ENCODE measurements around the gene CHMP2A. TPM values are rescaled to one million over a fixed set of nuclear protein-coding genes. Genes with fewer than 3 reads are reported as not detected.

The CHMP2A gene
- 74.3 and 84.6 TPM in 2 replicates for total RNA-seq

GRCh38 chr19:58554494-58555368, at the start of gene CHMP2A:
TSS of gene CHMP2A (minus strand) at chr19:58555105. CDS start at chr19:58554212, 893 bp downstream.

GRCh38 chr19:58572818-58573657, 18.1 kb upstream of the CHMP2A start, which contains the start of gene MZF1:
TSS of gene MZF1 (minus strand) at chr19:58573335. CDS start at chr19:58571389, 1,946 bp downstream.

DNA sequence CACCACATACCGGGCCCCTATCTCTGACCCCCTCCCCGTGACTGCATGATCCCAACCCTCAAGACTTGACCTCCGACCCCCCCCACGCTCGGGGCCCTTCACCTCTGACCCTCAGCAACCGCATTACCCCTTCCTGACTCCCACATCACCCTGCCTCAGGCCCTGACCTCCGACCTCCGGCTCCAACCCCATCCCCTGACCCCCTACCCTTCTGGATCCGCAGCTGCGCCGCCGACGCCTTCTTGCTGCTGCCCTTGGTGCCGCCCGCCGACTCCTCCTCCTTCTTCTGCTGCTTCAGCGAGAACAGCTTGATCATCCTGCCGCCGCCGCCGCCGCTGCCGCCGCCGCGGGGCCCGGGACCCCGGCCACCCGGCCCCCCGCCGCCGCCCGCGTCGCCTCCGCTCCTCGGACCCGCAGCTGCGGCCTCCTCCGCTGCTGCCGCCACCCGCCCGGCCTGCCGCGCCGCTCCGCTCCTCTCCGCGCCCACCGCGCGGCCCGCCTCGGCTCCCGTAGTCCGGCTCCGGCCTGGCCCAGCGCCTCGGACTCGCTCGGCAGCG, 3.2 kb upstream of the CHMP2A start, which contains the start of gene UBE2M:
UBE2M (minus strand) TSS at position 546 of the 557 bp plus-strand sequence; CDS start at position 316, 230 bp downstream.

DNA sequence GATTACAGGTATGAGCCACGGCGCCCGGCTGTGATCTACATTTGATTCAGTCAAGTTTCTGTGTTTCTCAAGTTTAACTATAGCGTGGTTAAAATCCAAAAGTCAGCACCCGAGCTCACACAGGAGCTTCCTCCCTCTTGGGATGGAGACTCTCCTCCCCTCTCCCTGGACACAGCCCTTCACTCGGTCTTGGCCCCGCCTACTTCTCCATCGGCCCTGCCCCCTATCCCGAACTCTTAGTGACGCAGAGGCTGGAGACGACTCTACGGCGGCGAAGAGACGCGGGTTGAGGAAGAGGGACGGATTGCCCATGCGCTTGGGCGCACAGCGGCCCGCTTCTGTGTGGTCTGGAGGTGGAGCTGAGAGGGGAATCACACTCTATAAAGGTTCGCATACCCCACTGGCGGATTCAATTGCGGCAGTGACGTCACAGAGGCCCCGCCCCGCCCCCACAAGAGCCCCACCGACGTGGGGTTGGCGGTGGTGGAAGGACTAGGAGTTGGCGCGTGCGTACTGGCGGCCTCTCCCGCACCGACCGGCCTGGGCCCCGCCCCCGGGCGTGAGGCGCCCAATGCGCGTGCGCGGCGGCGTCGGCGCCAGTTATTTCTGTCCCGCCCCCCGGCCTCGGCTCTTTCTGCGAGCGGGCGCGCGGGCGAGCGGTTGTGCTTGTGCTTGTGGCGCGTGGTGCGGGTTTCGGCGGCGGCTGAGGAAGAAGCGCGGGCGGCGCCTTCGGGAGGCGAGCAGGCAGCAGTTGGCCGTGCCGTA, 10.9 kb downstream of the CHMP2A start, which contains the start of gene TRIM28:
TRIM28 (plus strand) TSS at position 239 of the 765 bp plus-strand sequence. CDS start 694 bp downstream, outside the sequence.

DNA sequence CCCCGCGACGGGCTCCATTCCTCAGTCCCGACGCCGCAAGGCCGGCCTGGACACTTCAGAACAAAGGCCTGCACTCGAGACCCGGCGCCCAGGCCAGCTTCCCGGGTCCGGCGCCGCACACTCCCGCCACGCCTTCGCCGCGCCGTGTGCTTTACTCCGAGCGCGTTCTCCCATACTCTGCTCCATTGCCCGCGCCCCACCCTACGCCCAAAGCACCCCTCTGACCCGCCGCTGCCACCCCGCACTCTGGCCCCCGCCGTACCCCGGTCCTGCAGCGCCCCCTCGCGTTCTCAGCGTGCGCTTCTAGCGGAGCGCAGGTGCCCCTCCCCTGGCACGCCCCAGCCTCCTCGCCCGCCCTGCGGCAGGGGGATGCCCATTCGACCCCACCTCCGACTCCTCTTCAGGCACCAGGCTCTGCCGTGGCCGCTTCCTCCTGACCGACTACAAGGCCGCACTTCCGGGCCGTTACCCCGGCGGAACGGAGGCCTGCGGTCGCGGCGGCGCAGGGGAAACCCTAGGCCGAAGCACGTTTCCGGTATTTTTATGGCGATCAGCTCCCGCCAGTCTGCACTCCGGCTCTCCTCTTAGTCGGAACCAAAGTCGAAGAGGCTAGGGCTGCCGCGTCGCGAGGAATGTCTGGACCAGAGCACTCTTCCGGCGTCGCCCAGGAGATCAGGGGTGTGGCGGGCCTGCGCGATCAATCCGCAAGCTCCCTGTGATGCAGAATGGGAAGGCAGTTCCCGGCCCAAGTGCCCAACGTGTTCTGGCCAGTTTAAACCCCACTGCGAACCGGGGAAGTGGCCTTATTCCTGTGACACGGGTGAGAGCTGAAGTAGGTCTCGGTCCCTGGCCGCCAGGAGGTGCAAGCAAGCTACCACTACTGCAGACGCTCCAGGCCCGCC, 35.3 kb downstream of the CHMP2A start, which contains the start of gene ZBTB45:
ZBTB45 (minus strand) TSS at position 456 of the 902 bp plus-strand sequence. CDS start 2,137 bp downstream, outside the sequence.

DNA sequence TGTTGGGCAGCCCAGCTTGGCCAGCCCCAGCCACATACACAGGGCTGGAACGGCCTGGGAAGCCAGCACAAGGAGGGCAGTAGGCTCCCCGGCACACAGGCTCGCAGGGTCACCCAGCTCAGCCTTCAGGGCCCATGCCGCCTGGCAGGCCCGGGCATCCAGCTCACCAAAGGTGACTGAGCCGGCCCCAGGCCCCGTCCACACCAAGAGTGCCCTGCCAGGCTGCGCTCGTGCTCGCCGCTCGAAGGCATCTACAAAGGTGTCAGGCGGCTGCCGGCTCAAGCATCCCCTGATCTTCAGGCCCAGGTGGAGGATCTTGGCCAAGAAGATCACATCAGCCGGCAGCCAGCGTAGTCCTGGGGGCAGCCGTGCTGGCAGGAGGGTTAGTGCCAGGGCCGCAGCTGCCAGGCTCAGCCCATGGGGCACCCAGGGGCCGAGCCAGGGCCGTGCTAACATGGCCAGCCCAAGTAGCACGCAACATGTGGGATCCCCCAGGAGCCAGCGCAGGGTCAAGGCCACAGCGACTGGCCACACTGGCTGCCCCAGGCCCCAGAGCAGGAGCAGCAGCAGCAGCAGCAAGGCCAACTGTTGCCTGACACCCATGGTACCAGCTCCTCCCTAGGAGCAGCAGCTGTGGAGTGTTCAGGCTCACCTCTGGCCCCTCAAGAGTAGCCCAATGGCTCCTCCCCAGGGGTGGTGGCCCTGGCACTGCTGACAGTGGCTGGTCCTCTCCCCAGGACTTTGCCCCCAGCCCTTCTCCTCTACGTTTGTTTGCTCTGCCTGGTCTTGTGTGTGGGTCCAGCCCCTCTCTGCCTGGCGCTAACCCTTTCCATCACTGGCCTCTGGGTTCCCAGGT, 43.3 kb downstream of the CHMP2A start, which contains the start of gene SLC27A5:
SLC27A5 (minus strand) TSS at position 640 of the 856 bp plus-strand sequence; CDS start at position 603, 37 bp downstream.

Small RNA genes within 50 kb of the gene (small RNA-seq; reads per million reads assigned to genes)
- gene MIR6807 (0.74 reads per million, percentile 47 among the genes with 10 or more reads in this experiment), gene RN7SL525P (not detected)

Other genes starting within 250 kb of the CHMP2A start
- 21.6 and 25.9 TPM in 2 replicates for gene ERVK3-1, start 249.7 kb downstream of the CHMP2A start, total RNA-seq
- 3.9 and 4.6 TPM in 2 replicates for gene ZSCAN22, start 228.1 kb downstream of the CHMP2A start, total RNA-seq
- 0.33 and 4.0 TPM in 2 replicates for gene A1BG, start 201.6 kb downstream of the CHMP2A start, total RNA-seq
- gene ZNF497, start 192.4 kb downstream of the CHMP2A start, total RNA-seq = 0.76 and 0.98 TPM in 2 replicates
- gene ZNF837, start 174.1 kb downstream of the CHMP2A start, total RNA-seq = 2.3 and 2.5 TPM in 2 replicates
- gene RPS5, start 167.8 kb downstream of the CHMP2A start, total RNA-seq = 1,488 and 1,703 TPM in 2 replicates
- 0.33 and 0.67 TPM in 2 replicates for gene RNF225, start 159.4 kb downstream of the CHMP2A start, total RNA-seq
- 10.2 and 11.1 TPM in 2 replicates for gene ZNF584, start 146.5 kb downstream of the CHMP2A start, total RNA-seq
- gene ZNF132, start 115.0 kb downstream of the CHMP2A start, total RNA-seq = 7.3 and 7.5 TPM in 2 replicates
- gene ZNF324B, start 103.5 kb downstream of the CHMP2A start, total RNA-seq = 8.5 and 12.2 TPM in 2 replicates
- 17.6 and 20.6 TPM in 2 replicates for gene ZNF324, start 88.0 kb downstream of the CHMP2A start, total RNA-seq
- gene ZNF446, start 78.8 kb downstream of the CHMP2A start, total RNA-seq = 8.6 and 10.1 TPM in 2 replicates
- gene SLC27A5, start 43.1 kb downstream of the CHMP2A start, total RNA-seq = 5.2 and 6.5 TPM in 2 replicates
- gene ZBTB45, start 35.3 kb downstream of the CHMP2A start, total RNA-seq = 9.6 and 12.4 TPM in 2 replicates
- gene TRIM28, start 11.0 kb downstream of the CHMP2A start, total RNA-seq = 350 and 379 TPM in 2 replicates
- gene UBE2M, start 3.5 kb upstream of the CHMP2A start, total RNA-seq = 93.2 and 104 TPM in 2 replicates
- 17.4 and 19.6 TPM in 2 replicates for gene MZF1, start 18.2 kb upstream of the CHMP2A start, total RNA-seq